GM19455 (cell line): Measurements from ENCODE around the gene AKR1E2.

Experiments used
- ATAC-seq: cut with Tn5 transposase; IDR thresholded peaks from one replicate; pipeline ENCODE4 v1.9.1; 2021; ENCODE audit not compliant: unreplicated experiment

Gene AKR1E2

DNA sequence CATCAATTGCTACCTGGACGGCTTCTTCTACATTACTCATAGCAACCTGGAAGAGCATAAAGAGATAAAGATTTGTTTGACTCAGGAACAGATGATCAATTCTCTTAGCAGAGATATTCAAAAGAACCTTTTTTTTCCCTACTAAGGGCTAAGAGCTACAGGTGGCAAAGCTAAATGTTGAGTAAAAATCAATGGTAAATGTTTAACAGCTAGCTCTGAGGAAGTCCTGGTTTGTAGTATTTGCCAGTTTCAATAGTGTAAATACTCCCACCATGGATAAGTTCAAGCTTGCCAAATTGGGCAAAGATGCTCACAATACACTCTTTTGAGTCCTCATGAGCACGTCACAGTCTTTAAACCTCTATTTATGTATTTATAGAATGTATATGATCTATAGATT, 64.0 kb downstream of the AKR1E2 start:
- ATAC-seq: no peak

DNA sequence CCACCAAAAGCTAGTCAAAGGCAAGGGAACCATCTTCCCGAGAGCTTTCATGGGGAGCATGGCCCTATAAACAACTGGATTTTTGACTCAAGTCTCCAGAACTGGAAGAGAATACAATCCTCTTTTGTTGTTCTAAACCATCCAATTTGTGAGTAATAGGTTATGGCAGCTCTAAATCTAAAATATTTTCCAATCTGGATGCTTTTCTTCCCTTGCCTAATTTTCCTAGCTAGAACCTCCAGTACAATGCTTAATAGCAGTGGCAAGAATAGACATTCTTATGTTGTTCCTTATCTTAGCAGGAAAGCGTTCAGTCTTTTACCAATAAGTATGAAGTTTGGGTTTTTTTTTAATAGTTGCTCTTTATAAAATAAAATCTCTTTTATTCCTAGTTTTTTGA, 66.7 kb downstream of the AKR1E2 start:
- ATAC-seq: no peak

DNA sequence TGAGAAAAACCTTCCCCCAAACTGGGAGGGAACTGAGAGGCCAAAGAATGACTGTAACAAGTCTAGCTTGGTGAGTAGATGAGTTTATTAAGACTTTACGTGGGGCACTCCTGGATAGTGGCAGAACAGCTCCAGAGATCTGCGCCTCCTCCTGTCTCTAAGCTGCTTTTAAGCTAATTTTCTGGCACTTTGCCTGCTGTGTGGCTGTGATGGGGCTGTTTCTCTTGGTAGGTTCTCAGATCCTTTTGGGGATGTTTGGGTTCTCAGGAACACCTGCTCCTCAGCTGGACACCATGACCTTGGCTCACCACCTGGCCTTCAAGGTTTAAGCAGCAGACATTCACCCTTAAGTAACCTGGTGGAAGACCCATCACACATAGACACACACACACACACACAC, 68.3 kb downstream of the AKR1E2 start:
- ATAC-seq: no peak
